Measurements from ENCODE around the gene MACROD1.

GRCh38 chr11:64034411-64034811 lies 131.5 kb downstream of the MACROD1 start:
- TF ChIP-seq USF1 (IDR thresholded peaks at IDR 0.05) (no peak), REST (IDR thresholded peaks at IDR 0.05; ENCODE audit: low read depth) (no peak), EP300 (IDR thresholded peaks at IDR 0.05; ENCODE audit: borderline replicate concordance) (no peak), RAD21 (IDR thresholded peaks at IDR 0.05; ENCODE audit: low read depth) (no peak), MAX (IDR thresholded peaks at IDR 0.05) (no peak), CREB1 (IDR thresholded peaks at IDR 0.05; ENCODE audit: low read depth) (no peak), FOXM1 (IDR thresholded peaks at IDR 0.05; ENCODE audit: borderline replicate concordance, low read depth) (no peak)

All from Ishikawa (cell line).